NCI-H1694 (cell line): ENCODE data around the gene KRT73.

Experiments
- DNase-seq: peaks from one replicate; lab custom pipeline; 2025; lab: John Stamatoyannopoulos, UW

Gene KRT73

DNA sequence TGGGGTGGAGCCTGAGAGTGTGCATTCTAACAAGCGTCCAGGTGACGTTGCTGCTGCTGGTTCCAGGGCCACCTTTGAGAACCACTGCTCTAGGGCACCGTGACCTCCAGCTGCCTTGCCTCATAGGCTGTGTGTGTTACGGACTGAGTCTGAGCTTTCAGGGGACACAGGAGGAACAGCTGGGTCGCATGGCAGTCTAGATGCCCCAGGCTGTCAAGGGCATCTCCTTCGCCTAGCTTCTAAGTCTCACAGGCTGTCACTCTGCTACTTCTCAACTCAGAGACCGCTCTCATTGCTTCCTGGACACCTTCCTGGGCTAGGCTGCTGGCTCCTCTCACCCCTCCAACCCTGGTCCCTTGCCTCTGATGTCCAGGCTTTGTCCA, 965 bp downstream of the KRT73 start:
- no peak for DNase-seq

DNA sequence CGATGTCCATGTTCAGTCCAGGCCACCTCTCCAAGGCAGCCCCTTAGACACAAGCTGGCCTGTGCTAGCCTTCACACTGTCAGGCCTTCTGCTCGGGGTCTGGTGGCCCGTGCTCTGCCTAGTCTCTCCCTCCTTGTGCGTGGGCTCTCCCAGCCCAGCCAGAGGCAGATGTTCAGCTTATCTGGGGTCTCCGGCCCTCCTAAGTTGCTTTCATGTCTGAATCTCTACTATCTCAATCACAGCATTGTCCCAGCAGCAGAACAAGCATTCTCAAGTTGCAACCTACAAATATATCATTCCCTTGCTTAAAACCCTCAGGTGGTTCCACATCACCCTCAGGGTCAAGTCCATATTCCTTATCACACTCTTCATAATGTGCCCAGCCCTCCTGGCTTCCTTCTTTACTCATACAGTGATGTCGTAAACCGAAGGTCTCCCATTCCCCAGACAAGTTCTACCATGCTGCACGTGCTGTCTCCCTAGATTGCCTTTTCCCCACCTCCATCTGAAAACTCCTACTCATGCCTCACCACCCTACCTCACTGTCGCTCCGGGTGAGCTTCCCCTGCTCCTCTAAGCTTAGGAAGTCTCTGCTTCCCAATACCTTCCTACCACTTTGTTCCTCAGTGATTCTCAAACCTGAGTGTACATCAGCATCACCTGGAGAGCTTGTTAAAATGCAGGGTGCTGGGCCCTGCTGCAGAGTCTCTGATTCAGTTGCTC, 1.5 kb downstream of the KRT73 start:
- no peak for DNase-seq

DNA sequence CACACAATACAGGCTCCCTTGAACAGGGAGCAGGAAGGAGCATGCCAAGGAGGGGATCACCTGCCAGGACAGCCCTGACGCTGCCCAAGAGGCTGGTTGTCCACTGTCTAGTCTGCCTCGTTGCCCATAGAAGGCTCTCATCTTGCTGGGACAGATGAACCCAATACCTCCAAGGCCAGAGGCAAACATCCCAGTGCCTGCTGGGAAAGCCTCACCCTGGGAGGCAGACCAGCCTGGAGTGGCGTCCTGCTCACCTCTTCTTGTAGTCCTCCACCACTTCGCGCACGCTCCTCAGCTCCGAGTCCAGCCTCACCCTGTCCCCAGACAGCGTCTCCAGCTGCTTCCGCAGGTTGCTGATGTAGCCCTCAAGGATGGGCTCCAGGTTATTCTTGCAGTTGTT, 2.4 kb downstream of the KRT73 start:
- DNase-seq, result no peak

DNA sequence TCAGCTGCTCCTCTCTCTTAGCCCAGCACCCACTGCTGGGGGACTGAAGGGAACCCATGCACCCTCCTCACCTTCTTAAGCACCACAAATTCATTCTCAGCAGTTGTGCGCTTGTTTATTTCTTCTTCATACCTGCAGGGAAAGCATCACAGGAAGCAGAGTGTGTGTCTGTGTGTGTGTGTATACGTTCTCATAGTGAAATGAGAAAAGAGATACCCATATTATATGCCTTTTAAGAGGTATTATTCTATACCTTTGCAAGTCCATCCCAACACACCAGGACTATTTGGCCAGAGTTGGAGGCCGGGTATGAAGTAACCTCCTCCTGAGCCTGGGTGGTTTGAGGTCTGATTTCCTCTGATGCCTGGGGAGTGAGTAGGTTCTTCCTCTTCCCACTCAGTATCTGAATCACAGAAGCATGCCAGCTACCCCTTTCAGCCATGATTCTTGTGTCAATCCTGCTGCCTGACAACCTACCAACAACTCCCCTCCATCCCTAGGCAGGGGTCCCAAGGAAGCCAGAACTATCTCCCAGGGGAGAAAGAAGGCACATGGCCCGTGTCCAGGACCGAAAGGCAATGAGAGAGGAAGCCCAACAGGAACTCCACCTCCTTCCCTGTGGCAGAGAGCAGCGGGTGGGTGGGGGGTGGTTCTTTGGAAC, 3.0 kb downstream of the KRT73 start:
- DNase-seq, result no peak

DNA sequence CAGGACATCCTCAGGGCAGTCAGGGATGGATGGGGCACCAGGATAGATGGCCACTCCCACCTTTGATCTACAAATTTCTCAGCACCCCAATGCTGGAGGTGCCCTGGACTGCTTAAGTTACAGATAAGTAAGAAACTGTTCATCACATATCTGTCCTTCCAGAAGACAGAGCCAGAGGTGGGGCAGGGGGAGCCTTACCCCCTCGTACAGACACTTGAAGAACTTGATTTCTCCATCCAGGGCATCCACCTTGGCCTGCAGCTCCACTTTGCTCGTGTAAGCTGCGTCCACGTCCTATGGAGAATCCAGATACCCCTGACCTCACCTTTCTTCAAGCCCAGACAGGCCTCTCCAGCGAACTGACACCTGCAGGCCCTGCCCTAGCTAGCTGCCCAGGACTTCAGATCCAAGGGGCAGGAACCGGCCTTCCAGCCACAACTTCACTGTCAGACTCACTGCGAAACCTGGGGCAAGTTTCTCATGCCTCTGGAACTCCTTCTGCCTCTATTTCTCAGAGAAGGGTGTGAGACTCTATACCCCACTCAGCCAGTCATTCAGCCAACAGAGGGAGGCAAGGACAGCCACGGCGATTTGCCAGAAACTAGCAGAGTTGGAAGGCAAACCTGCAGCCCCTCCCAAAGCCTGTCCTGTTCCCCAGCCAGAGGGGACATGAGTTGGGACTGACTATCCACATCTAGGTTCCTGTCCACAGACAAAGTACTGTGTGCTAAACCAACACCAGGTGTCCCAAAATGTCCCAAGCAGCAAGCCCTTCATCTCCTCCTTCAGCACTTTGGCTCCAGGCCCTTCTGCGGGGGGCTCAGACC, 3.8 kb downstream of the KRT73 start:
- no peak for DNase-seq

DNA sequence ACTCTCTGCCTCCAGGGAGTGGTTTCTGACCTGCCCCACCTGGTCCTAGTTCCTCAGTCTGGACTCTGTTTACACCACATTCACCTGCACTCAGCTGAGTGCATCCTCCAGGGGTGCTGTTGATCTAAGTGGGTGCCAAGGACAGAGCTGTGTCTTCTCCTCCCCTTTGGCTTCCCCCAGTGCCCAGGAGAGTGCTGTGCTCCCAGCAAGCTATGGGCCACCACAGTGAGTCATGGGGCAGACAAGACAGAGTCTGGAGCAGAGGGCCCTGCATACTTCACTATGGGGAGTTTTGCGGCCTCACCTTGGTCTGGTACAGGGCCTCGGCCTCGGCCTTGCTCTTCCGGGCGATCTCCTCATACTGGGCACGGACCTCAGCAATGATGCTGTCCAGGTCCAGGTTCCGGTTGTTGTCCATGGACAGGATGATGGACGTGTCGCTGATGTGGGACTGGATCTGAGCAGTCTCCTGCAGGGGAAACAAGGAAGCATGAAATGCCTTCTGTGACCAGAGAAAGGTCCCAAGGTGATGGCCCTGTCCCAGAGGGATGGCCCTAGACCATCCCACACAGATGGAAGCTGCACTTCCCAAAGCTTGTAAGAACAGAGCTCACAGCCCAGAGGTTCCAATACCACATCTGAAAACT, 4.9 kb downstream of the KRT73 start:
- no peak for DNase-seq

DNA sequence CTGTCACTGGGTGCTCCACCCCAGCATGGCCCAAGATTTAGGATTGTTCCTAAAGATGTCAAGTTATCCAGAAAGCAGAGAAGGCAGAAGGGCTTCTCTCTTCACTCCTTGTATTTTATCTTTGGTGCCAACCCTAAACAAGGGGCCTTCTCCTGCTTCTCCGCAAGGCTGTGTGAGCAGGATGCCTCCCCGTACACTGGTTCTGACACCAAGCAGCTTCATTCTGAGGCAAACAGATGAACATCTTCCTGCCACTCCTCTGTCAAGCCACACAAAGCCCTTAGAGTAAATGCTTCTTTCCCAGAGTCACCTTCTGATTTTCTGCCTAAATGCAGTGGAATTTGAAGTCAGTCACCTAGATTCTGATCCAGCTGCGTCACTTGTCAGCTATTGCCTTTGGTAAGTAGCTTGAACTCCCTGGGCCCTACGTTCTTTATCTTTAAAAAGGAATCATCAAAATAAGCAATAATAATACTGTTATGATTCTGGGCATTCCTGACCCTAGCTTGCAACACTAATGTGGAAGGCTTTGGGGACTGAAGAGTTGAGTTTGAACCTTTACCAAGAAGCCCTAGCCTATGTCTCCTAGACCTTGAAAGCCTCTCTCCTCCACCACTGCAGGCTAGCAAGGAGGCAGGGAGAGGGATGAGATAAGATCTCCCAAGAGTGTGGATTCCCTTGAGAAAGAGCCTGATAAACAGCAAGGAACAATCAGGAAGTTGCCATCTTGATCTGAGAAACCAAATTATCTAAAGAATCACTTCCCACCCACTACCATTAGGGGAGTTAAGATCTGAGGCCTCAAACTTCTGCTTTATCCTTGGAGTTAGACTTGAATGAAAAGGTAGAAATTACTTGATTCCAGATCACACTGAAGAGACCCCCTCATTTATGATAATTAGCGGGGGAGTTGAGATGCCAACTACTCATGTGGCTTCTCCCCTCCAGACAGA, 5.7 kb downstream of the KRT73 start:
- DNase-seq, result no peak

DNA sequence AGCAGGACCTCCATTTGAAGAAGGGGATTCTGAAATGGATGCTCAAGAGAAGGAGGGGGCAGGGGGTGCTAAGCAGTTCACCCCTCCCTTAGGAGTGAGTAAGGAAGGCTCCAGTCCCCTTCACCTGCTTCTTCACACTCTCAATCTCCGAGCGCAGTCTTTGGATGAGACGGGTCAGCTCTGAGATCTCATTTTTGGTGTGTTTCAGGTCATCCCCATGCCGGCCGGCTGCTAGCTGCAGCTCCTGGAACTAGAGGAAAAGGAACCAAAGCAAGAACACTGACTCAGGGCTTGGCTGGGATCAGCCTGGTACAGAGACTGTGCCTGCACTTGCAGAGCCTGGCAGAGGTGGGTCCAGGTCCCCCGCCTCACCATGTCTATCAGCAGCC, 7.3 kb downstream of the KRT73 start:
- DNase-seq, result no peak

DNA sequence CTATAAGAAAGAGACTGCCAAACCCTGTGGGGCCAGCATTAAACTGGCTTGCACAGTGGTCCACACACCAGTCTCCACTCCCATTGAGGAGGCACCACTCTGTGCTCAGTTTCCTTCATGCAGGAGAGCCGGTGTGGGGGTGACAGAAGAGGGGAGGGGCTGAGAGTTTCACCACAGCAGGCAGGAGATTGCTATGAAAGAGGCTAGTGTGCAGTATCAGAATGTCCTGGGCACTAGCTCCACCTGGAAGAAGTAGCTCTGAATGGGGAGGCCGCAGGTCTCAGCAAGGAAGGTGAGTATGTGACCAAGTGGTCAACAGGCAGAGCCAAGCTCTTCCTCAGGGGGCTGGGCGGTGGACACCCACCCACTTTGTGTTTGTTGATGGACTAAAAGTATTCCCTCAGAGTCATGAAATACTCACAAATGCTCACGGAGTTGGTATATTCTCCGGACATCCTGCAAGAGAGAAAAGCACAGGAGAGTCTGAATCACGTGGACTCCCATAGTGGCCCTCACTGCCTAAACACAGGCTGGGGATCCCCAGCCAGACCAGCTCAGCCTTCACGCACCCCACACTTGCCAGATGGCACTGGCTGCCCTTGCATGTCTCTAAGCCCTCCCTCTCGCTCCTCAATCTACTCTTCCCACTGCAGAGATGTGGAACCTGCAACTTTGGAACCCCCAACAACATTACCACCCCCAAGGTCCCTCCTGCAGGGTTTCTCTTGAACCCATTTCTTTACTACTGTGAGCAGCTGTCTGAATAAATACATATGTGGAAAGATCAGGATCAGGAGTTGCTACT, 9.3 kb downstream of the KRT73 start:
- no peak for DNase-seq

DNA sequence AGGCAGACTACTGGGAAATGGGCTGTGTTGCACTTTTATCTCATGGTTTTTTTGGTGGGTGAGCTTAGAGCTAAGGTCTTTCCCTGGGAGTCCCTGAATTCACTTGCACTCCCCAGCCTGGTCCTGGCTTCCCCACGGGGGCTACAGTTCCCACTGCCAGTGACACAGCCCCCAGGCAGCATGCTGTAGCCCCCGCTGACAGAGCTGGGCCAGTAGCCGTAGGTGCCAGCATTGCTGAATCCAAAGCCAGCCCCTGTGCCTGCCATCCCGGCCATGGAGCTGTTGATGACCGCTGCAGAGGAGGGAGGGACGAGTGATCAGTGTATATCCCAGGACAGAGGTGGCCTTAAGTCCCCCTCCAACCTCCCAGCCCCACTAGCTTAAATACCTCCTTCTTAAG, 10.2 kb downstream of the KRT73 start:
- no peak for DNase-seq

DNA sequence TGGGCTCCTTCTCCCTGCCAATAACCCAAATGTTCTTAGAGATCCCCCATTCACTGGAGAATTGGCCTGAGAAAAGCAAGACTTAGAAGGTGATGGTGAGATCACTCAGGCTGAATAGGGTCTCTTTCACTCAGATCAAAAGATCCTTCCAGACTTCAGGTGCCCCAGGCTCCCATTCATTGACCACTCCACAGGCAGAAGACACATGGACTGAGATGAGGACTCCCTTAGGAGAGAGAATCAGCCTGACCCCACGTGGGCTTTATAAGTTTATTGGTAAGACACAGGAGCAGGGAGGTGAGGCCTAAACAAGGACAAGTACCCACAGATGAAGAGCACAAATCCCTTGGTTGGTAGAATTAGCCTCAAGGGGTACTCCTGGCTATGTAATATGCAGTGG, 11.0 kb downstream of the KRT73 start:
- no peak for DNase-seq

DNA sequence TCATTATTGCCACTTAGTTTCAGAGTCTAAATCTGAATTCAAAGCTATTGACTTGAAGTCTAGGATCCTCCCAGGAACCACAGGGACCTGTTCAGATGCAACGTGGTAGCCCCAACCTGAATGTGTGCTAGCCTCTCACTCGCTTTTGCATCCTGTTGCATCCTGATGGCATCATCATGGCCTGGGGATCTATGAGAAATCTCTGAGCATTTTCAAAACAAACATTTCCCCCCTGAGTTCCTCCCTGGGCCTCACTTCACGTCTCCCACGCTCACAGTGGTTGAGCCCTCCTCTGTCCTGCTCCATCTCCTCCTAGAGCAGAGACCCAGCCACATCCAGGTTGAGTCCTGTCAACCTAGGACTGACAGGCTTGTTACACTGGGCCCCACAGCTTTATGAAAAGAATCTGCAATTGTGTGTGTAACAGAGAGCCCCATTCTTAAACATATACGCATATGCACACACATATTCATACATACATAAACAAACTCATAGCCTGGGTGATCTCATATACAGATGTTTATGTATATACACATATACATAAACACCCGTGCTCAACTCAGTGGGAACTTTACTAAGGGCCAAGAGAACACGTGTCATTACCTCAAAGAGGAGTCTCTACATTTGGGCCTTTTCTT, 11.7 kb downstream of the KRT73 start:
- no peak for DNase-seq

DNA sequence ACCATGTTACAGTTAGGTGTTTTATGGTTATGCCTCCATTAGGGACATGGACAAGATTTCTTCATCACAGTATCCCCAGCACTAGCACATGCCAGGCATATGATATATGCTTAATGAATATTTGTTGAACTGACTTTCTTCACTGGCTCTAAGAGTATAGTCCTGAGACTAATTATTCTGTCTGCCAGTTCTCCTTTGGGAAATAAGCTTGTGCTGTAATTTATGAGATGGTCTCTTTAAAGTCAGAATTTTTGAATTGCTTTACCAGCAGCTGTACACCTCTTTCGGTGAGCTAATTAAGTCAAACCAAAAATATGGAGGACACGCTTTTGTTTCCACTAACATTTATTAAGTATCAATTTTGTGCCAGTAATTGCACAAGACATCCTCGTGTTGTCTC, 12.3 kb downstream of the KRT73 start:
- DNase-seq, result no peak

DNA sequence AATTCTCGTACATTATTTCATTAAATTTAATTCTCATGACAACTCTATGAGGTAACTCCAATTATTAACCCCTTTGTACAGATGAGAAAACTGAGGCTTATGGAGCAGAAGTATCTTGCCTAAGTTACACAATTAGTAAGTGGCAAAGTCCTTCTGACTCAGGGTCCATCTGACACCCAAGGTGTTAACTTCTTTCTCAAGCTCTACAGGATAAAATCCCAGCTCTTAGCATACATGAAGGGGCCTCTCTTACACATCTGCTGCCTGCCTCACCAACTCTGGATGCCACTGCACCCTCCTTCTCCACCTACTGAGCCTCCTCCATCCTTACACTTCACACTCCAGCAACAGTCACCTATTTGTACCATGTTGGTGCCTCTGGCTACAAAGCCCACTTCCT, 12.8 kb downstream of the KRT73 start:
- DNase-seq, result no peak

DNA sequence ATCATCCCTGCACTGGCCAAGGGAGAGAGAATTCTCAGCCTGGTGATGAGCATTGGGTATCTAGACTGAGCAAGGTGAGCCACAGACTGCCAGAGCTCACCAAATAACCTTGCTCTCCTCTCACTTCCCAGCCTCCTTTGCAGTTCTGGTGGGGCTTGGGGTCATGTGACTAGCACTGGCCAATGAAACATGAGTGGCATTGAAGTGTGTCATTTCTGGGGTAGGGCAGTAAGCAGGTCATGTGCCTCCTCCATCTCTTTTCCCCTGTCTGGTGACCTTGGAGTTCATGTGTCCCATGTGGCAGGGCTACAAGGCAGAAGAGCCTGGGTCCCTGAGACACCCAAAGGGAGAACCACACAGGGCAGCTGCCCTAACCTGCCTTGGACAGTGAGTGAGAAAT, 13.5 kb downstream of the KRT73 start:
- no peak for DNase-seq

DNA sequence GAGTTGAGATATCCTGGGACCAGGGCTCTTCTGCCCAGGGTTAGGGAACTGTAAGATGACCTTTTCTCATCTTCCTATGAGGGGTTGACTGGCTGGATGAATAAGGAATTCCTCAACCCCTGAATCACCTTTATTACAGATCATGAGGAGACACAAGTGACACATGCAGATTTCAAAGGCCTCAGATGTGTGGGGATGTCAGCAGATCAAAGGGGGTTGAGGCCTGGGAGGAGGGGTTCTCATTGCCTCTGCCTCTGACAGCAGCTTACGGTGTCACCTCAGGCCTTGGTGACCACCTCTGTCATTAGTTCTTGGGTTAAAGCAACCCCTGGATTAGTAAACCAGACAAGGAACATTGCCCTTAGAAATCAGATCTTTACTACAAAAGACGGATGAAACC, 15.0 kb downstream of the KRT73 start:
- no peak for DNase-seq

DNA sequence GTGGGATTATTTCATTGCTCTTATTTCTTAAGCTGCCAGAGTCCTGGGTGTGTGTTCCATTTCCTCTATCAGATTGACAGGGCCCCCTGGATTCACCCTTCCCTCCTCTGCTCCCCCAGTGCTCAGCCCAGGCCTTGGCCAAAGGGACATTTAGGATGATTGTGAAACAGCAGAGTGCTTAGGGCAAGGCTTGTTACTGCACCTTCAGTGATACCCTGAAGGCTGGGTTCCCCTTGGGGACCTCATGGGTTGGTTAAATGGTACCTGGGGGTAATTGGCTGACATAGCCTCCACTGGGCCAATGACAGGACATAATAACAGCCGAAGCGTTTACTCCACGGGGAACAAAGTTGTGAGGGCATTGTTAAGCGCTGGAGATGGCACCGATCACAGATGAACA, 15.8 kb downstream of the KRT73 start:
- DNase-seq, result no peak

DNA sequence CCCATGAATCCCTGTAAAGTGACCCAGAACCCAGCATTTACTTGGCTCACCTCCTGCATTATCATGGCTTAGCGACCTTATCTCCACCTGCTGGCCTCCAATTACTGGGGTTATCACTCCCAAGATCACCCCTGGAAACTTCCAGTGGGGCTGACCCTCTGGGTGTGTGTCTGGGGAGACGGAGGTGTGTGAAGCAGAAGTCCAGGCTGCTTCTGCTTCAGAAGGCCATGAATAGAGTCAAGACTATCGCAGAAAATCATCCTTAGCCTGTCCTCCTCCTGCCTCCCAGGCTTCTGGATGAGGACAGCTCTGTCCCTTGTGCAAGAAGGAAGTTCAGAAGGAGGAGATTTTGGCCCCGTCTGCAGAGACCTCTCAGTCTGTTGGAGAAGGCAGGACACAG, 16.7 kb downstream of the KRT73 start:
- no peak for DNase-seq

DNA sequence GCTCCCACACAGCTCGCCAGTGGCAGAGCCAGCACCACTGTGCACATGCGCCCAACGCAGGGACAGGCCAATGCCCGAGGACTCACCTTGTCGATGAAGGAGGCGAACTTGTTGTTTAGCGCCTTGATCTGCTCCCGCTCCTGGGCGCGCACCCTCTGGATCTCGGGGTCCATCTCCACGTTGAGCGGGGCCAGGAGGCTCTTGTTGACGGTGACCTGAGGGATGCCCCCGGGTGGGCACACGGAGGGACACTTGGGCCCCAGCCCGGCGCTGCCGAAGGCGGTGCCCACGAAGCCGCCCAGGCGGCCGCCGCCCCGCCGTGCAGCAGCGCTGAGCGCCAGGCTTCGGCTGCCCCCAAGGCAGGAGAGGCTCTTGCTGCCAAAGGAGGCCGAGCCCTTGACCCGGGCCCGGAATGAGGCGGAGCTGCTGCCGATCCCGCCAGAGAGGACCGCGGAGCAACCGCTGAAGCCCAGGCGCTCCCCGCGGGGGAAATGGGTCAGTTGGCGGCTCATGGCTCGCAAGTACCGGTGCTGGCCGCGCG, 17.3 kb downstream of the KRT73 start, which contains the start of gene KRT72:
Gene KRT72 (minus strand): TSS at position 523 of the 541 bp plus-strand sequence. CDS start 11 bp downstream, at position 512.
- DNase-seq, result no peak

DNA sequence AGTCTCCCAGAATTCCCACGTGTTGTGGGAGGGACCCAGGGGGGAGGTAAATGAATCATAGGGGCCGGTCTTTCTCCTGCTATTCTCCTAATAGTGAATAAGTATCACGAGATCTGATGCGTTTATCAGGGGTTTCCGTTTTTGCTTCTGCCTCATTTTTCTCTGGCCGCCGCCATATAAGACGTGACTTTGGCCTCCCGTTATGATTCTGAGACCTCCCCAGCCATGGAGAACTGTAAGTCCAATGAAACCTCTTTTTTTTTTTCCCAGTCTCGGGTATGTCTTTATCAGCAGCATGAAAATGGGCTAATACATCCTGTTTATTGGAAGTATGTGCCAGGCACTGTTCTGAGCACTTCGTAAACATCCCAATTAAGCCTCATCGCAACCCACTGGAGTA, 17.9 kb downstream of the KRT73 start:
- DNase-seq, result no peak
